GM18868 (cell line): Measurements from ENCODE around the gene IL3RA.

ENCODE experiments used
- ATAC-seq: cut with Tn5 transposase; IDR thresholded peaks from one replicate; pipeline ENCODE4 v1.9.1; 2021; ENCODE audit warnings: mild to moderate bottlenecking, moderate library complexity; ENCODE audit not compliant: unreplicated experiment

Gene IL3RA

DNA sequence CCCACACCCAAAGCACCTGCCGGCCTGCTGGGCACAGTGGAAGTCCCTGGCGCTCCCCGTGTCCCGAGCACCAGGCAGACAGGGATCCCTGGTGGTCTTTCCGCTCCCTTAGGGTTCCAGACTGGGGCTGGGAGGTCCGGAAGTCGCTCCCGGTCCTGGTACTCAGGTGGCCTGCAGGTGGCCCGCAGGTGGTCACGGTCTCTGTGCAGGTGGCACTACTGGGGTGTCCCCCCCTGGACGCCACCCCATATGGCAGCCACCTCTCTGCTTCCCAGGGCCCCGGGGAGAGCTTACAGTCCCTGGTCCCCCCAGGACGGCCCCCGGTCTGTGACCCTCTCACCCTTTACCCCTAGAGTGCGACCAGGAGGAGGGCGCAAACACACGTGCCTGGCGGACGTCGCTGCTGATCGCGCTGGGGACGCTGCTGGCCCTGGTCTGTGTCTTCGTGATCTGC lies 41.7 kb downstream of the IL3RA start:
- ATAC-seq = no peak

GRCh38 chrX:1380672-1381233 lies 44.2 kb downstream of the IL3RA start:
- ATAC-seq = no peak

GRCh38 chrX:1384658-1385252 lies 48.2 kb downstream of the IL3RA start:
- ATAC-seq = no peak

GRCh38 chrX:1385253-1386223 lies 49.0 kb downstream of the IL3RA start:
- ATAC-seq = no peak

DNA sequence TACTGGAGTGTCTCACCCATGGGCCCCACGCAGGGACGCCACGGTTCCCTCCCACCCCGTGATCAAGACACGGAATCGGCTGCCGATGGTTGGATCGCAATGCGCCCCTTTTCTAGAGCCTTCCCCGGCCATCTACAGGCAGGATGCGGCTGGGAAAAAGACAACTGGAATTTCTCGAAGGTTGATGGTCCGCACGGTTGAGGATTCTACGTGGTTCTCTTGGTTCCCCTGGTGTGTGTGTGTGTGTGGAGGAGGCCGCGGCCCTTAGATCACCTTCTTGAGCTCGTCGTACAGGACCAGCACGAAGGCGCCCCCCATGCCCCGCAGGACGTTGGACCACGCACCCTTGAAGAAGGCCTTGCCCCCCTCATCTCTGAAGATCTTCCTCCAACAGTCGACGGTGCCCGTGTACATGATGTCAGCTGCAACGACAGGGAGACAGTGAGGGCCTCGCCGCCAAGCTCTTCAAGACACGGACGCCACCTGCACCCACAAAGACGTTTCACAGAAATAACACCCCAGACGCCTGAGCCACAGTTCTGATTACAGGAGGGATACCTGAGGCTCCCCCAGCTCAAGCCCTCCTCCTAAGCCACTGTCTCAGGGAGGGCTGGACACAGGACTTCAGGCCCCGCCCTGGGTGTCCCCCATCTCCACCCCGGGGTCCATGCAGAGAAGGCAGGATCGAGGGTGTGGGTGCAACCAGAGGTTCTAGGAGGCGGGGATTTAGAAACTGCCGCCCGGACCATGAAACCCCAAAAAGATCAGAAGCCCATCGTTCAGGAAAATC lies 49.9 kb downstream of the IL3RA start:
- ATAC-seq = no peak

GRCh38 chrX:1387141-1387776 lies 50.7 kb downstream of the IL3RA start:
- no peak for ATAC-seq

- ATAC-seq = no peak
Observed at GRCh38 chrX:1388651-1389050, 52.1 kb downstream of the IL3RA start.

- no peak for ATAC-seq
Observed at GRCh38 chrX:1389181-1389992, 52.8 kb downstream of the IL3RA start.

DNA sequence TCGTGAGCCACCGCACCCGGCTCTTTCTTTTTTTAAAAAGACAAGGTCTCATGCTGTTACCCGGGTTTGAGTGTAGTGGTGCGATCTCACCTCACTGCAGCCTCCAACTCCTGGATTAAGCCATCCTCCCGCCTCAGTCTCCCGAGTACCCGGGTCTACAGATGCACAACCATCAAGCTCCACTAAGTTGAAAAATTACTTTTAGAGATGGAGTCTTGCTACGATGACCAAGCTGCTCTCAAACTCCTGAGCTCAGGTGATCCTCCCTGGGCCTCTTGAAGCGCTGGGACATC lies 53.4 kb downstream of the IL3RA start:
- ATAC-seq = no peak

DNA sequence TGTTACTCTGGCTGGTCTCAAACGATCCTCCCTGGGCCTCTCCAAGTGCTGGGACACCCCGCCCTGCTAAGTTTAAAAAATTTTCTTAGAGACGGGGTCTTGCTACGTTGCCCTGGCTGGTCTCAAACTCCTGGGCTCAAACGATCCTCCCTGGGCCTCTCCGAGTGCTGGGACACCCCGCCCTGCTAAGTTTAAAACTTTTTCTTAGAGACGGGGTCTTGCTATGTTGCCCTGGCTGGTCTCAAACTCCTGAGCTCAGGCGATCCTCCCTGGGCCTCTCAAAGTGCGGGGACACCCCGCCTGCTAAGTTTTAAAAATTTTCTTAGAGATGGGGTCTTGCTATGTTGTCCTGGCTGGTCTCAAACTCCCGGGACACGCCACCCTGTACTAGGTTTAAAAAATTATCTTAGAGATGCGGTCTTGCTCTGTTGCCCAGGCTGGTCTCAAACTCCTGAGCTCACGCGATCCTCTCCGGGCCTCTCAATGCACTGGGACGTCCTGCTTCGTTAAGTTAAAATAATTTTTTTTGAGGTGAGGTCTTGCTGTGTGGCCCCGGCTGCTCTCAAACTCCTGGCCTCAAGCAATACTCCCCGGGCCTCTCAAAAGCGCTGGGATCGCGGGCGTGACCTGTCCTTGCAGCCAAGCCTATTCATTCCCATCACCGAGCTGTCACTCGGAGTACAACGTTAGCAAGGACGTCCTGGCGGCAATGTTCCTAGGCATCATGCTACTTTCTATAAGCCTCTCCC lies 54.2 kb downstream of the IL3RA start:
- no peak for ATAC-seq

DNA sequence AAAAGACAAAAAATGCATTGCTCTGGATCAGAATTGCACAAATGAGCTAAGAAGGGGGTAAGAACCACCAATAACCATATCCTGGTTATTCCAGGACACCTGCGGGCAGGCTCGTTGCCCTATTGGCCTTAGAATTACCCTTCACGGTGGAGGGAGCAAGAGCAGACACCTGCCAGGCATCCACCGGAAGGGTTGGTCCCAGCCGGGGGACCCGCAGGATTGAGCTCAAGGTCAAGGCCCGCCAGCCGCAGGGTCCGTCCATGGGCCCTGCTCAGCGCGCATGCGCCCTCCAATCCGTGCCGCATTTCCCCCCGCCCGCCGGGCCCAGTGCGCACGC lies 54.8 kb downstream of the IL3RA start:
- no peak for ATAC-seq

DNA sequence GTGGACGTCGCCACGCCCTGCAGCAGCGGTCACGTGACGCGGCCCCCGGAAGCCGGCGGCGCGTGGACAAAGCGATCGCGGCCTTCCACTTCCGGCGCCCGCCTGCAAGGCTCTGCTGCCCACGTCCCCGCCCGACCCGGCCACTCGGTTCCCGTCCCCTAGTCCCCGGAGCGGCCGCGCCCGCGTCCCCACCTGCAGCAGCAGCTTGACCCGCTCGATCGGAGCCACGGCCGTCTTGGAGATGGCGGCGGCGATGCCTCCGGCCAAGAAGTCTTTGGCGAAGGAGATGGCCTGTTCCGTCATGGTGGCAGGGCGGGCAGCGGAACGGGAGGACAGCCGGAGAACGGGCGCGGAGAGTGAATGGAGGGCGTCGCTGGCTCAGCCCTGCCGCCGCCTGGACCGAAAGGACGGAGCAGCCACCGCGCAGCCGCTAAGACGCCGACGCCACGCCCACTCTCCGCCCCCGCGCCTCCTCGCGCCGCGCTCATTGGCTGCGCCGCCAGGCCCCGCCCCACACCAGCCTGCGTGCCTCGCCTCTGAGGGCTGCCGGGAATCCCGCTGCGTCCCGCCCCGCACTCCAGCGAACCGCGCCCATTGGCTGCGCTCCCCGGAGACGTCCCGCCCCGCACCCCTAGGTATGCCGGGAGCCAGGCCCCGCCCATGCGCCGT lies 55.3 kb downstream of the IL3RA start, which contains the start of gene SLC25A6:
Gene SLC25A6 (minus strand): TSS at position 407 of the 669 bp plus-strand sequence. CDS start 104 bp downstream, at position 303.
- ATAC-seq = peak; percentile 93

GRCh38 chrX:1392376-1393068 lies 55.9 kb downstream of the IL3RA start:
- peak; percentile 31 for ATAC-seq

GRCh38 chrX:1393871-1394615 lies 57.5 kb downstream of the IL3RA start:
- no peak for ATAC-seq

DNA sequence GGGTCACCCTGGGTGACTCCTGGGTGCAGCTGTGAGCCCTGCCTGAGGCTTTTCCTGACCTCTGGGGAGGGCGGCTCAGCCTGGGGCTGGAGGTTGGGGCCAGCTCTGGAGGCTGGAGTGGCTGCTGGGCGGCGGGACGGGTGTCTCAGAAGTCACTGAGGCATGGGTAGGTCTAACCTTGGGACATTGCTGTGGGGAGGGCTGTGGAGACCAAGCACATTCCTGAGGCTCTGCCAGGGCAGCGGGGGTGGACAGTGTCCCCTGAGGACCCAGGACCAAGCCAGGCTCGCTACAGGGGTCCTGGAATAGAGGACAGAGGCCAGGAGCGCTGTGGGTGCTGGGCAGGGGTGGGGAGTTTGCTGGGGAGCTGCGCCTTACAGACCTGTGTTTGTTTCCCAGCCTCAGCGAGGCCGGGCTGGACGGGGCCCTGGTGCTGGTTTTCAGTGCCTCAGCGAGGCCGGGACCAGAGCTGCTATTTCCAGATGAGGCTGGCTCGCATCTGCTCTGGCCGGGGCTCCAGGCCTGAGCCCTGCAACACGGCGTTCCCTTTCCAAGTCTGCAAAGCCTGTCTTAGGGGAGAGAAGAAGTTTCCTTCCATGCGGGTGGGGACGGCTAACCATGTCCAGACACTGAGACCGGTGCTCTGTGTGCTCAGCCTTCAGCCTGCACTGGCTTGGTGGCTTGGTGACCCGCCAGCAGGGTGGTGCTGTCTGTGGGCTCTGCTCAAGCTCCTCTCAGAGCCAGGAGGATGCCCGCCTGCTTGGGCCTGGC lies 58.3 kb downstream of the IL3RA start:
- ATAC-seq = no peak

DNA sequence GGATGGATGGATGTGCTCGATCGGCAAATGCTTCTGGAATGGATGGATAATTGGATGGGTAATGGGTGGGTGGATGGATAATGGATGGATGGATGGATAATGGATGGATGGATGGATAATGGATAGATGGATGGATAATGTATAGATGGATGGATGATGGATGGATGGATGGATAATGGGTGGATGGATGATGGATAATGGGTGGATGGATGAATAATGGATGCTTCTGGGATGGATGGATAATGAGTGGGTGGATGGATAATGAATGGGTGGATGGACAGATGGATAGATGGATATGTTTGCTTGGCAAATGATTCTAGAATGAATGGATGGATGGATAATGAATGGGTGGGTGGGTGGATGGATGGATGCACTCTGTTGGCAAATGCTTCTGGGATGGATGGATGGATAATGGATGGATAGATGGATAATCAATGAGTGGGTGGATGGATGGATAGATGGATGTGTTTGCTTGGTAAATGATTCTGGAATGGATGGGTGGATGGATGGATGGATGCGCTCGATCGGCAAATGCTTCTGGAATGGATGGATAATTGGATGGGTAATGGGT lies 59.1 kb downstream of the IL3RA start:
- ATAC-seq = no peak
